SK-MEL-5 (cell line): Measurements from ENCODE around the gene MTARC2. TPM values are rescaled to one million over a fixed set of nuclear protein-coding genes. Genes with fewer than 3 reads are reported as not detected.

ENCODE experiments used
- DNase-seq: peaks from one replicate; pipeline ENCODE4 v3.0.0-alpha.2; 2016; ENCODE audit warnings: low read depth, low spot score
- in situ Hi-C: cut with HindIII; loops from 2 replicates; pipeline ENCODE4 v1.10.0; 2016; ENCODE audit warnings: low sequenced_read_pairs, high pct_unique_total_duplicates, low pct_unique_long_range_greater_than_20kb
- total RNA-seq: library from RNA; depleted of rRNA; stranded (reverse); fragments of >200 nt; shearing (Covaris generic); gene quantifications from 2 replicates; pipeline ENCODE4 v1.2.3, GENCODE V29; 2014

Gene MTARC2
- total RNA-seq, 1 experiment from 2014 or later = 1.2 TPM

DNA sequence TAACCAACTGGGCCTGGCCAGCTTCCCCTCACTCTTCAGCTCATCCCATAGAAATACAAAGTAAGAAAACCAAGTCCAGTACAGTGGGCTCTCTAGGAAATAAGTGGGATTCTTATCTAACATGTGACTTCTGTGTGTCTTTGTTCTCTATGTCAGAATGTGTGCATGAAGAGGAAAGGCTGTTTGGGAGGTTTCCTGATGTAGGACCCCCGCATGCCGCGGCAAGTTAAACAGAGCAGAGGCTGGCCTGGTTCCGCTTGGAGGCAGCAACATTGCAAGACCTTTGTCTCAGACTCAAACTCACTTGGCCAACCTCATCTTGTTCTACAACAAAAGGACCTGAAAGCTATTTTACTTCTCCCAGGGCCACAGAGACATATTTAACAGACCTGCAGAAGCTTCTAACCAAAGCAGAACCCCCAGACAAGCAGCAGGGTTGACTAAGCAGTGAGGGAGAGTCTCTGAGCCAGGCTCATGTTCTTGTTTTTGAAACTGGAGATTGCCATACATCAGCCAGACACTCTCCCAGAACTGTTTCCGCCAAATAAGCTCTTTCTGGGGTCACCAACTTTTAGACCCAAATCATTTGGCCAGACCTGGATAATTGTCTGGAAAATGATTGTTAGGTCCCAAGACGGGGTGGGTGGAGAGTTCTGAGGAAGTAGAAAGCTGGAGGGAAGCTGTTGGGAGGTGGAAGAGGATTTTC lies 6.2 kb downstream of the MTARC2 start:
- DNase-seq = no peak
- in situ Hi-C loops = no loop called here

DNA sequence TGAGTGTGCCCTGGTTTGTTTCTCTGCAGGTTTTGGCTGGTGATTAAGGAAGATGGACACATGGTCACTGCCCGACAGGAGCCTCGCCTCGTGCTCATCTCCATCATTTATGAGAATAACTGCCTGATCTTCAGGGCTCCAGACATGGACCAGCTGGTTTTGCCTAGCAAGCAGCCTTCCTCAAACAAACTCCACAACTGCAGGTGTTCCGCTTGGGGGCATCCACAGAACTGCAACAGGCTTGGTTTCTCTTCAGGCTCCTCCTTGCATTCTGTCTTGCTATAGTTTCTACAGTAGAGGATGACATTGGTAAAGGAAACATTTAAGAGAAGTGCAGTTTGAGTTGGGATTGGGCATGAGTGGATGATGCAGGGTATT lies 6.8 kb downstream of the MTARC2 start:
- DNase-seq = no peak

DNA sequence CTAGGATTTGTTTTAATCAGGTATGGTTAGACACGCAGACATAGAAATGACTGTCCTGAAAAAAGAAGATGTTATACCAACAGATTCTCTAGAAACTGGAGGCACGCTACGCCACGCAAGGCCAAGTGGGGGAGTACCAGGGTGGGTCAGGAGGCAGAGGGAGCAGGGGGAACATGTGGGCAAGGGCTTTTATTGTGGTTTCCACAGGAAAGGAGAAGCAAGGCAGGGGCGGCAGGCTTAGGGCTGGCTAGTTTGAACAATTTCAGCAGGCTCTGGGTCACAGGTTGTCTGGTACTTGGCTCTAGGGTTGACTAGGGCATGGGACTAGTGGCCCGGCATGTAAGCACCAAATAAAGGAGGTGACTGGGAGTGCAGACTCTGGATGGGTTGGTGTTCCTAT lies 7.2 kb downstream of the MTARC2 start:
- DNase-seq = no peak
- in situ Hi-C loops = no loop called here

More for the DNA sequence above, 6.8 kb downstream of the MTARC2 start:
- in situ Hi-C loops = no loop called here

DNA sequence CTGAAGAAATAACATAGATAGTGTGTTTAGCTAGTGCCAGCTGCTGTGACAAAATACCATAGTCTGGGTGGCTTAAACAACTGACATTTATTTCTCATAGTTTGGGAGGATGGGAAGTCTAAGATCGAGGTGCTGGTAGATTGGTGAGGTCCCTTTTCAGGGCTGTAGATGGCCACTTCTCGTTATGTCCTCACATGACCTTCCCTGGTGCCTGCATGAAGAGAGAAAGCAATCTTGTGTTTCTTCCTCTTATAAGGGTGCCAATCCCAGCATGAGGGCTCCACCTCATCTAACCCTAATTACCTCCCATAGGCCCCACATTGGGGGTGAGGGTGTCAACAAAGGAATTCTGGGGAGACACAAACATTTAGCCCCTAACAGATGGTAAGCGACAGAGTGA lies 9.3 kb downstream of the MTARC2 start:
- in situ Hi-C loops = no loop called here
- no peak for DNase-seq

DNA sequence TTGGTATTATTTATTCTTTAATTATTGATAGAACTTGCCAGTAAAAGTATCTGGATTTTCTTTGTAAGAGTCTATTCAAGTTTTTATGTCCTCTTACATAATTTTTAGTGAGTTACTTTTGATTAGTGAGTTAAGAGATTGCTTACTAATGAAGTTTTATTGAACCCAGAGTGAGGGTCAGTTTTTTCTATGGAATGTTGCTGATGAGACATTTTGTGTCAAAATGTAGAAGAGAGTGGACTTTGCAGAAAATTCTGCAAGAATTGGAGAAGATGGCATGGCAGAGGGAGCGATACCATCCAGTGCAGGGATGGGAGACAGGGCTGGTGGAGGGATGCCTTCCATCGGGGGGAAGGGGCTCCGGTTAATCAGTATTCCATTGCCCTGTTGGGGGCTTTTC lies 11.0 kb downstream of the MTARC2 start:
- no peak for DNase-seq
- in situ Hi-C loops = no loop called here

DNA sequence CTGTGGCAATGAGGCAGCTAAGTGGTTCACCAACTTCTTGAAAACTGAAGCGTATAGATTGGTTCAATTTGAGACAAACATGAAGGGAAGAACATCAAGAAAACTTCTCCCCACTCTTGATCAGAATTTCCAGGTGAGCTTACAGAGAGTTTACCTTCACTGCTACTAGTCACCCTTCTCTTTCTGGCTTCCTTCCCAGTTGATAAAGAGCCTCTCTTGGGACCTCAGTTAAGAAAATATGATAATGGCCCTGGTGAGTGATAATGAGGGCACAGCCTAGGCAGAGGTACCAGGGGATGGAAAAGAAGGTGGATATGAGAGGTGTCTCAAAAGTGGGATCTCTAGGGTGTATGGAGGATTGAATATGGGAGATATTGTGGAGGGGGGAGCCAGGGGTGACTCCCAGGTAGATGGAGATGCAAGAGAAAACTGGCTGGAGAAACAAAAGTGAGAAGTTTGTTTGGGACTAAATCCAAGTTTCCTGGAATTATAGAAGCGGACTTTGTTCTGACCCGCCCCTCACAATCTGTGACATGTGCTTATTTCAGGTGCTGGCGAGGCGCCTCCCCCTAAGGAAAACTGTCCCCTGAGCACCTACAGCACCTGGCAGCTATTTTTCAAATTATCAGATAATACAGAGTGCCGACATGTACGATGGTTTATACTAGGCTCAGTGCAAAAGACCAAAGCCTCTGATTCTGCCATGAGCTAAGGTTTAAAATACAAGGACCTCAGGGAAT lies 13.7 kb downstream of the MTARC2 start:
- in situ Hi-C loops = no loop called here

DNA sequence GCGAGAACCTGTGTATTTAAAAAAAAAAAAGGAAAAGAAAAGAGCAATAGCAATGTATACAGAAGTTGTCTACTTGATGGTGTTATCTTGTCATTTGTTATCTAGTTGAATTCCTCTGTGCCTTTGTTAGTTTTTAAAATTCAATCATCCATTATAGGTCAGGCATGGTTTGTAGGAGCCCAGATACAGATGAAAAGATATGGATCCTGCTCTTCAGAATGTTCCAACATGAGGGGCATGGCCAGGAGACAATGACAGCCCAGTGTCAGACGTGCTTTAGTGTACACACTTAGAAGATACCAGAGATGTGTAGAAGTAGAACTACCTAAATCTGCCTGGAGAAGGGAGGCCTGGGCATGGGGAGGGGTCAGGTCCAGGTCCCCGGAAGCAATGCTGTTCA lies 16.6 kb downstream of the MTARC2 start:
- no peak for DNase-seq
- in situ Hi-C loops = no loop called here

More for the DNA sequence above, 13.7 kb downstream of the MTARC2 start:
- DNase-seq = no peak

DNA sequence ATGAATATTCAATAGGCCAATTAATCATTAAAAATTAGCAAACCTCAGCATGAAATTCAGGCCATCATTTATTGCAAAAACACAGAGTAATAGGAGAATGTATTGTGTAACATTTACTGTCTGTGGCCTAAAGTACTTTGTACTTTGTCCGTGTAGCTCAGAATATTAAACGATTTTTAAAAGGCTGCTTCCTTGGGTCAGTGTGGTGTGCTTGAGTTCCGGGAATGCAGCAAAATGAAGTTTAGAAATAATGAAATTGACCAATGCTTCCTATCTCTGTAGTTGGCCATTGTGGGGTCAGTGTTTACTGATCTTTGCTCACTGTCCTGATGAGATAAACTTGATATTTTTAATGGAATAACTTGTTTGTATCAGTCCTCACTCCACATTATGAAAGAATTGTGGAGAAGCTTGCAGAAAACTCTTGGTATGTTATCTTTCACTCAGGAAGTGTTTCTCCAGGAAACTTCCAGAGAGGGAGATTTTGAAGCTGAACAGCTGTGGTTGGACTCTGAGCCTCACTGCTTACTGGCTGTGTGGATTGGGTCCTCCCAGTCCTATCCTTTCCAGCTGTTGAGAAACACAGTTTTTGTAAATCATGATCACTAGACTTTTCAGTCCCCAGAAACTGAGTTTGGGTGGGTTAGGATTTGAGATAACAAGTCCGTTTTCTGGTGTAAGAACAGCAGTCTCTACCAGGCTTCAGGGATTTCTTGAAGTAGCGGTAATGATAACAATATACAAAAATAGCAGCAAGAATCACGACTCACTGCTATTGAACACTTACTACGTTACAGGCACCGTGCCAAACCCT lies 19.4 kb downstream of the MTARC2 start:
- DNase-seq = no peak
- in situ Hi-C loops = no loop called here

DNA sequence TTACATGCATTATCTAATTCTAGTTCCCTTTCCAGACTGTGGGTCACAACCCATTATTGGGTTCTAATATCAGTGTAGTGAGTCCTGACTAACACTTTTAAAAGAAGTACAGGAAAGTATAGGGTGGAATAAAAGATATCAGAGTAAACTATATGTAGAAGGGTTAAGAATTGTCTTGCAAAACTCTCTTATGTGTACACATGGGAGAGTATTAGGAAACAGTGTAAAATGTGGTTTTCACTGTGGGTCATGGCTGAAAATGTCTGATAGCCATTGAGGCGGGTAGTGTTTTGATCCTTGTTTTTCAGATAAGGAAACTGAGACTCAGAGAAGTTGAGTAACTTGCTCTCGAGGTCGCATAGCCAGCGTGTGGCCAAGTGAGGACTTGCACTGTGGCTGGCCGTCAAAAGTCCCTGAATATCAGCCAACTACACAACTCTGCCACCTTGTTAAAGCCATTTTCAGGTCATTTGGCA lies 20.0 kb downstream of the MTARC2 start:
- no peak for DNase-seq
- in situ Hi-C loops = no loop called here

DNA sequence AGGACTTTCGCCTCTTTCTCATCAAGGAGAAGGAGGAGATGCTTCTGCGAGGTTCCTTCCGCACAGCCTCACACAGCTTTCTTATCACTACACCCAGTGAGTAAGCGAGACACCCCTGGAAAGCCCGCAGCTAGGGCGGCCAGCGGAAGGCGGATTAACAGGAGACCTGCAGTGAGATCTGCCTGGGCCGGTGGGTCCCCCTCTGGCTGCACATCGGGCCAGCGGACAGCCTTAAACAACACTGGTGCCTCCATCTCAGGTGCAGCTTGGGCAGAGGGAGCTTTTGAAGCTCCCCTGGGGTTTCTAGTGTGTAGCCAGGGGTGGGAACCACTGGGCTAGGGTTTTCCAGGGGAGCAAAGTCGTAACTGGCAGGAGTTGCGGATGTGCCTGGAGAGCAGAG lies 21.1 kb downstream of the MTARC2 start:
- in situ Hi-C loops = no loop called here
- DNase-seq = no peak

DNA sequence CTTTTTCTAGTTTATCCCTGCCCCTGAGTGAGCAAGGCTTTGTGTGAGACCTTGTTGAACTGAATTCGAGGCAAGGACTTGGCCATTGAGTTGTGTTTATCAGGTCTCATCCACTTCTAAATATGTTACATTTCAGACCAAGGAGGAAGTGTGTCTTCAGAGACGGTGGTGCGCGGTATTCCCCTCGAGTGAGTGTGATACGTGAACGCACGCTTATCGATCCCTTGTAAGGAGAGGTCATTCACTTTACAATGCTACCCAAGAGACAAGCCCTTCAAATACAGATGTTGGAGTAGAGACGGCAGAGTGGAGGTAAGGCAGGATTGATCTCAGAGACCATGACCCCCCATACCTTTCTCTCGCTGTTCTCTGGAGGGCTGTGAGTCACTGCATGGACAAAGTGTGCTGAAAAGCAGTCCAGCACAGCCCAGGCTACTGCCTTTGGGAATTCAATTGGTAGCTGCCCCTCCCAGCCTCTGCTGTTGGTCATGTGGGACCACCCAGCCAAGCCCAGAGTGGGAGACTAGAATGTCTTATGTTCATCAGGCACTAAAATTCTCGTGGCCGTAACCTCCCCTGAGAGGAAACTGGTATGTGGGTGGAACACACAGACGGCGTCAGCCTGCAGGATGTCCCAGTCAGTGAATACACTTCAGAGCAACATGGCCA lies 22.3 kb downstream of the MTARC2 start:
- in situ Hi-C loops = no loop called here
- DNase-seq = no peak

DNA sequence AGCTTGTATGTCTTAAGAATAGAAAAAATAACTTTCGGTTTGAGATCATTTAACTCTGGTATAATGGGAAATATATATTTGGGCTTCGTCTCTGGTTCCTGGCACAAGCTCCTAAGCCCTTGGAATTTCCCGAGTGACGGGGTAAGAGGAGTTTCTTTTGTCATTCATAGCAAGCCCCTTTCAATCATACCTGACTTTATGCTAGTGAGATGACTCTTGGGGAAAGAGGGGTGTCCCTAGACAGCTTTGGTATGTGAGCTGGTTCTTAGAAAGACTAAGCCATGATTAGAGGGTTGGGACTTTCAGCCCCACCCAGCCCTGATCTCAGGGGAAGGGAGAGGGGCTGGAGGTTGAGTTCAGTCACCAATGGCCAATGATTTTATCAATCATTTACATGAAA lies 24.7 kb downstream of the MTARC2 start:
- DNase-seq = no peak
- in situ Hi-C loops = no loop called here

DNA sequence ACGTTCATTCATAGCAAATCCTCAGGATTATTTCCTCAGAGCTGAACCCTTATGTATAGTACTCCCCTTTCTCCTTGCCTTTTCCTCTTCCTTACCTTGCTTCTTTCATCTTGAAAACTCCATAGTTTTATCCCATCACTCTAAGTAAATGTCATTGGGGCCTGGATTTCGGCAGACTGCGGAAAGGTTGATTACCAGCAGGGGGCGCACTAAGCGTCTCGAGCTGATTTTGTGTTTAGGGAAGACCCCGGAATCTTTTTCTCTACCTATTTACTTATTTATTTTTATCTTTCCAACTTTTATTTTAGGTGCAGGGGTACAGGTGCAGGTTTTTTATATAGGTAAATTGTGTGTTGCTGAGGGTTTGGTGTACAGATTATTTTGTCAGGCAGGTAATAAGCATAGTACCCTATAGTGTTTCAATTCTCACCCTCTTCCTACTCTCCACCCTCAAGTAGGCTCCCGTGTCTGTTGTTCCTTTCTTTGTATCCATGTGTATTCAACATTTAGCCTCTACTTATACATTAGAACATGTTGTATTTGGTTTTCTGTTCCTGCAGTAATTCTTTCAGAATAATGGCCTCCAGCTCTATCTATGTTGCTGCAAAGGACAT lies 27.2 kb downstream of the MTARC2 start:
- in situ Hi-C loops = no loop called here
- DNase-seq = peak; percentile 58

DNA sequence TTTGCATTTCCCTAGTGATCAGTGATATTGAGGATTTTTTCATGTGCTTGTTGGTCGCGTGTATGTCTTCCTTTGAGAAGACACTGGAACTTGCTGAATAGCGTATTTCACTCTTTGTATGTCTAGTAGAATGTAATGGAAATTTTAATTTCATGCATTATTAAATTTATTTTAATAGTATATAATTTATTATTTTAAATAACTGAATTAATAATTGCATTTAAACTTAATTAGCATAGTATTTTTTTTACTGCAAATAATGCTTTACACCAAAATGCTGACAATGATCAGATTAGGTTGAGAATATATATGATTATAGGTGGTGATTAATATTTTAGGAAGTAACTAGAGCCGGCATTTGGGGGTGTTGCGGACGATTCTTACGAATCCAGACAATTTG lies 28.1 kb downstream of the MTARC2 start:
- in situ Hi-C loops = no loop called here
- DNase-seq = no peak

DNA sequence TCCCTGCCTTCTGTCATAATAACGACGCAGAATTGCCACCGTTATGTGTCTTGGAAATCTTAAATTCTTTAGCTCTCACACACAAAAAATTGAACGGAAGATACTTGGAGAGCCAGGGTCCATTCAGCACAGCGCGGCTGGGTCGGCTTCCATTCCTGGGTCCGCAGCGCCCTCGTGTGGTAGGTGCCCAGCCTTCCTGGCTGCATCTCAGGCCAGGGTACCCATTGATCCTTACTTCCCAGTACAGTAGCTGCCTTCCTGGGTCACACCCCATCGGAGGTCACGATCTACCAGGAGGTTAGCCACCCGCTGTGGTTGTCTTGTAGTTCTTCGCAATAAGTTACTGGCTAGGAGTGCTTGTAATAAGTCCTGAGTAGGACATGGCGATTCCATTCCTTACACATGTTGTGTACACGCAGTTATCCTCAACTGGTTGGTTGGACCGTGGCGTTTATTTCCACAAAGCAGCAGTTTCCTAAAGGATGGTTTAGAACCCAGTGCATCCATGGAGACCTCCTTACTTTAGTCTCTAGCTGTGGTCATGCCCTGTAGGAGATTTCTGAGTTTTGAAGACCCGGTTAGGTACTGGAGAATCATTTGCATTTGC lies 28.7 kb downstream of the MTARC2 start:
- in situ Hi-C loops = no loop called here
- DNase-seq = peak; percentile 76

DNA sequence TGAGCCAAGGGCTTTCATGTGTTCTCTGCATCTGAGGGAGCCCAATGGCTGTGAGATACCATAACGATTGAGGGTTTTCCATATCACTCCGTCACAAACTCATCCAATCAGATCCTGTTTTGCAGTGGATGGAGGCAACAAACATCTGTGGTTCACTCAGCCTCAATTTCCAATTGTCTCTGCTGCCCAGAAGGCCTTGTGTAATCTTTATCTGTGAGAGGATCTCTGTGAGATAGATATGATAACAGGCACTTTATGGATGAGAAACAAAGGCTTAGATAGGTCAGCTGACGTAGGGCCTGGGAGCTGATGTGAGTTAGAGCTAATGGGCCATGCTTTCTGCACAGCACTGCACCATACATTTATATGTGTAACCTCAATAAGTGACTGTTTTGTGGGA lies 35.3 kb downstream of the MTARC2 start:
- DNase-seq = no peak
- in situ Hi-C loops = no loop called here

DNA sequence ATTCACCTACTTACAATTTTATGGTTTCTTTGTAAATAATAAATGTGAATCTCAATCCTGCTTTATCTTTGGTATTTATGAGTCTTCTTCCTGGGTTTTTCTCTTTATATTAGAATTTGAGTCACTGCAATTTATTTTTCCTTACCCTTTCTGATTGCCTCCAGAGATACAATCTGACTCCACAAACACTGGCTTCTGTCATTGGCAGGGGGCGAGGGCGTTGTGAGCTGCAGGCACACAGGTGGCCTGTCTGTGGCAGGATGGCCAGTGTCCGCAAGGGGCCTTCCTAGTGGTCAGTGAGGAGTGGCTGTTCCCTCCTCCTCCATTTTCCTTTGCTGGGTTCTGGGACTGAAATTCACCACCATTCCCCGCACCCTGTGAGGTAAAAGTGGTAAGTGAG lies 36.6 kb downstream of the MTARC2 start:
- no peak for DNase-seq
- in situ Hi-C loops = no loop called here
